Tibial nerve (tissue), 4 donors: ENCODE data around the gene LSS. TPM values are rescaled to one million over a fixed set of nuclear protein-coding genes. Genes with fewer than 3 reads are reported as not detected.

Experiments
- DNase-seq, 2 donors: peaks; one replicate each; pipeline ENCODE4 v3.0.0-alpha.2; 2019; ENCODE audit warnings: low spot score in 2 of 2
- H3K27ac ChIP-seq, 4 donors: fragments of 200-600 bp; sonication (generic) in 3 of 4; one replicate each; pipeline ENCODE4 v1.5.1; 2017 to 2019; ENCODE audit warnings: mild to moderate bottlenecking in 1 of 4
- H3K27me3 ChIP-seq, 2 donors: fragments of 200-600 bp; sonication (generic) in 1 of 2; one replicate each; pipeline versions ENCODE4 v1.5.1 to v1.6.0; 2017 to 2019
- H3K36me3 ChIP-seq, 3 donors: fragments of 200-600 bp; sonication (generic); one replicate each; pipeline ENCODE4 v1.5.1; 2018 to 2019
- H3K4me1 ChIP-seq, 4 donors: fragments of 200-600 bp; sonication (generic) in 3 of 4; one replicate each; pipeline ENCODE4 v1.5.1; 2017 to 2019
- H3K4me3 ChIP-seq, 4 donors: fragments of 200-600 bp; sonication (generic) in 3 of 4; one replicate each; pipeline ENCODE4 v1.5.1; 2017 to 2019; ENCODE audit warnings: mild to moderate bottlenecking in 1 of 4, moderate library complexity in 1 of 4
- H3K9me3 ChIP-seq, 4 donors: fragments of 200-600 bp; sonication (generic) in 3 of 4; one replicate each; pipeline ENCODE4 v1.5.1; 2017 to 2019
- CTCF ChIP-seq, 5 experiments: fragments of 200-600 bp in 3 of 5; fragments of 450-650 bp in 2 of 5; sonication (generic) in 3 of 5; IDR thresholded peaks; one replicate each; pipeline ENCODE4 v1.5.1; 2016 to 2019; ENCODE audit warnings: antibody characterized with exemption in 5 of 5, mild to moderate bottlenecking in 3 of 5, moderate library complexity in 2 of 5
- EP300 ChIP-seq, 2 donors: sonication (generic); formaldehyde crosslinking; IDR thresholded peaks; one replicate each; pipeline ENCODE4 v1.6.1; 2017; ENCODE audit warnings: antibody characterized with exemption in 2 of 2, mild to moderate bottlenecking in 1 of 2
- POLR2A ChIP-seq, 2 donors: fragments of 450-650 bp; IDR thresholded peaks; one replicate each; pipeline ENCODE4 v1.6.1; 2017; ENCODE audit warnings: antibody characterized with exemption in 2 of 2, mild to moderate bottlenecking in 2 of 2, moderate library complexity in 2 of 2
- WGBS, 2 donors: methylation state at CpG; one replicate each; pipeline ENCODE4 v1.1.5; 2018; 5-methylcytosine and 5-hydroxymethylcytosine counted together
- total RNA-seq, 4 donors: library from RNA; depleted of rRNA; stranded (reverse); fragments of >200 nt; gene quantifications; one replicate each; pipeline ENCODE4 v1.1.0, GENCODE V29; 2016

Gene LSS
- total RNA-seq, 4 donors from 2014 or later: 69.3 to 132 (median 80.6) TPM

- no peak for DNase-seq
- peaks cover 0 to 11% (median 5%) of the 10 kb centered on the region in 4 donors for H3K4me1 ChIP-seq
- no peaks in the 10 kb centered on the region for H3K36me3 ChIP-seq
- TF ChIP-seq CTCF (IDR thresholded peaks at IDR 0.05) (no peak), POLR2A (IDR thresholded peaks at IDR 0.05) (no peak), EP300 (IDR thresholded peaks at IDR 0.05) (no peak)
- WGBS, 2 donors: 45 to 61% methylated on average over 10 of the region's 18 CpGs
- peak overlapping the region in 1 of 4 donors; percentile 8 for H3K4me3 ChIP-seq
- H3K27me3 ChIP-seq: peaks cover 0 to 10% of the 10 kb centered on the region in 2 donors
- H3K27ac ChIP-seq: no peak overlapping the region
- H3K9me3 ChIP-seq: no peaks in the 10 kb centered on the region
Measured at GRCh38 chr21:46152927-46153246, 75.7 kb downstream of the LSS start.

GRCh38 chr21:46151989-46152926 is 76.3 kb downstream of the LSS start:
- TF ChIP-seq EP300 (IDR thresholded peaks at IDR 0.05) (no peak), POLR2A (IDR thresholded peaks at IDR 0.05) (no peak), CTCF (IDR thresholded peaks at IDR 0.05) (no peak)
- WGBS, 2 donors: 79 to 86% methylated on average over 42 to 43 of the region's 45 CpGs
- Histone ChIP-seq H3K9me3 (no peaks in the 10 kb centered on the region), H3K36me3 (no peaks in the 10 kb centered on the region), H3K4me3 (no peak overlapping the region), H3K27me3 (peaks cover 0 to 10% of the 10 kb centered on the region in 2 donors), H3K27ac (no peak overlapping the region), H3K4me1 (peaks cover 0 to 11% (median 5%) of the 10 kb centered on the region in 4 donors)
- no peak for DNase-seq

GRCh38 chr21:46151261-46151988 is 77.1 kb downstream of the LSS start:
- Histone ChIP-seq H3K27ac (no peak overlapping the region), H3K4me3 (no peak overlapping the region), H3K36me3 (no peaks in the 10 kb centered on the region), H3K27me3 (peaks cover 0 to 10% of the 10 kb centered on the region in 2 donors), H3K4me1 (peaks cover 0 to 11% (median 5%) of the 10 kb centered on the region in 4 donors), H3K9me3 (no peaks in the 10 kb centered on the region)
- TF ChIP-seq CTCF (IDR thresholded peaks at IDR 0.05) (no peak), EP300 (IDR thresholded peaks at IDR 0.05) (no peak)
- WGBS, 2 donors: 83 to 85% methylated on average over 33 to 45 of the region's 47 CpGs
- DNase-seq: peak in 1 of 2 donors; percentile 8

- no peak overlapping the region for H3K4me3 ChIP-seq
- no peak for TF ChIP-seq POLR2A (IDR thresholded peaks at IDR 0.05)
- TF ChIP-seq EP300 (IDR thresholded peaks at IDR 0.05): no peak
- TF ChIP-seq CTCF (IDR thresholded peaks at IDR 0.05): no peak
- no peak overlapping the region for H3K27ac ChIP-seq
- H3K36me3 ChIP-seq: no peaks in the 10 kb centered on the region
- peaks cover 0 to 10% of the 10 kb centered on the region in 2 donors for H3K27me3 ChIP-seq
- H3K9me3 ChIP-seq: no peaks in the 10 kb centered on the region
- peaks cover 0 to 11% (median 5%) of the 10 kb centered on the region in 4 donors for H3K4me1 ChIP-seq
- WGBS, 2 donors: 68 to 78% methylated on average over 22 to 24 of the region's 24 CpGs
- peak in 1 of 2 donors; percentile 11 for DNase-seq
Measured at GRCh38 chr21:46150491-46151121, 78.0 kb downstream of the LSS start.
